Panc1 (cell line): ENCODE results near the gene VSX2. TPM values are rescaled to one million over a fixed set of nuclear protein-coding genes. Genes with fewer than 3 reads are reported as not detected.

Experiments used
- ATAC-seq: fragments of 200-7000 bp; cut with Tn5 transposase; 2 replicates; pipeline ENCODE4 v1.9.1; 2020; ENCODE audit warnings: mild to moderate bottlenecking, moderate library complexity
- BruUV-seq: library from RNA; stranded (reverse); fragments of 400-500 nt; replicated peaks from 2 replicates; lab custom pipeline; 2021; lab: Mats Ljungman, UMichigan
- CTCF ChIA-PET: fragments of 300-600 bp; sonication (Branson Sonifier 250); formaldehyde crosslinking; loops from one replicate; lab custom pipeline; 2022; ENCODE audit warnings: antibody characterized with exemption; lab: Charles Lee
- POLR2A ChIA-PET: fragments of 300-600 bp; sonication (Branson Sonifier 250); formaldehyde crosslinking; loops from one replicate; lab custom pipeline; 2022; ENCODE audit warnings: antibody characterized with exemption; lab: Charles Lee
- DNase-seq: peaks from one replicate; pipeline ENCODE4 v3.0.0-alpha.2; 2010; ENCODE audit warnings: low read depth, low spot score
- H3K27ac ChIP-seq: 2 replicates; pipeline ENCODE4 v1.5.1; 2011; ENCODE audit warnings: mild to moderate bottlenecking, low read length, inconsistent platforms
- H3K27me3 ChIP-seq: fragments of 200-500 bp; sonication (Bioruptor generic); 2 replicates; pipeline ENCODE4 v1.6.0; 2014; ENCODE audit warnings: low read length, inconsistent platforms; ENCODE audit not compliant: control insufficient read depth, insufficient read depth
- H3K36me3 ChIP-seq: fragments of 200-500 bp; sonication (Bioruptor generic); 2 replicates; pipeline ENCODE4 v1.5.1; 2014; ENCODE audit warnings: inconsistent platforms, mild to moderate bottlenecking, low read length, moderate library complexity; ENCODE audit not compliant: control insufficient read depth, insufficient read depth
- H3K4me1 ChIP-seq: 2 replicates; pipeline ENCODE4 v1.5.1; 2011; ENCODE audit warnings: inconsistent platforms, mild to moderate bottlenecking, low read length, moderate library complexity; ENCODE audit not compliant: control insufficient read depth, insufficient read depth
- H3K4me3 ChIP-seq, 2 experiments: 2 replicates each; pipeline ENCODE4 v1.5.1; 2011 to 2012; ENCODE audit warnings: low read depth in 2 of 2, low read length in 2 of 2, mild to moderate bottlenecking in 2 of 2, inconsistent platforms in 1 of 2, moderate library complexity in 1 of 2
- H3K9me3 ChIP-seq: fragments of 200-500 bp; sonication (Bioruptor generic); 2 replicates; pipeline ENCODE4 v1.5.1; 2014; ENCODE audit warnings: low read depth, mild to moderate bottlenecking, inconsistent platforms, low read length, moderate library complexity; ENCODE audit not compliant: control insufficient read depth, insufficient read depth
- CTCF ChIP-seq: fragments of 450-650 bp; IDR thresholded peaks from 2 replicates; pipeline ENCODE4 v1.5.1; 2017; ENCODE audit warnings: mild to moderate bottlenecking
- POLR2AphosphoS5 ChIP-seq: IDR thresholded peaks from 2 replicates; pipeline ENCODE4 v1.6.1; 2012; ENCODE audit warnings: mild to moderate bottlenecking, low read depth, low read length, moderate library complexity
- REST ChIP-seq, 2 experiments: IDR thresholded peaks; 2 replicates each; pipeline ENCODE4 v1.6.1; 2011 to 2012; ENCODE audit warnings: low read depth in 2 of 2, control low read depth in 1 of 2, low read length in 1 of 2, mild to moderate bottlenecking in 1 of 2, moderate library complexity in 1 of 2; ENCODE audit not compliant: insufficient read depth in 1 of 2
- SIN3A ChIP-seq: IDR thresholded peaks from 2 replicates; pipeline ENCODE4 v1.6.1; 2012; ENCODE audit warnings: low read depth, mild to moderate bottlenecking, low read length, moderate library complexity, borderline replicate concordance; ENCODE audit not compliant: insufficient read depth
- TCF7L2 ChIP-seq: IDR thresholded peaks from 2 replicates; pipeline ENCODE4 v1.6.1; 2011; ENCODE audit warnings: mild to moderate bottlenecking, low read depth, low read length, inconsistent platforms
- in situ Hi-C: cut with HindIII; loops from 2 replicates; pipeline ENCODE4 v1.10.0; 2016; ENCODE audit warnings: low sequenced_read_pairs, low pct_unique_long_range_greater_than_20kb
- intact Hi-C: fragments of 100-400 bp; cut with micrococcal nuclease; formaldehyde crosslinking; loops from one replicate; pipeline ENCODE4 v1.10.0; 2022; ENCODE audit not compliant: unreplicated experiment
- total RNA-seq: library from RNA; stranded (reverse); gene quantifications from one replicate; pipeline ENCODE4 v1.2.1, GENCODE V29; 2021; ENCODE audit not compliant: unreplicated experiment

Gene VSX2
- total RNA-seq, 1 experiment from 2014 or later, result not detected

- in situ Hi-C loops (no loop called here), intact Hi-C loops (no loop called here)
- DNase-seq, result no peak
- Histone ChIP-seq H3K4me1 (no peaks in the 10 kb centered on the region), H3K36me3 (no peaks in the 10 kb centered on the region), H3K4me3 (no peak overlapping the region), H3K27me3 (no peaks in the 10 kb centered on the region), H3K27ac (no peak overlapping the region), H3K9me3 (no peaks in the 10 kb centered on the region)
- no peak for TF ChIP-seq CTCF
- ATAC-seq, result no peak
- BruUV-seq, result no TSS peak
- CTCF ChIA-PET, result interaction anchor here (0.6 kb wide), 1 partner anchor 120 kb away, joined by 8 read pairs; no protein-coding TSS in a partner anchor
- POLR2A ChIA-PET, result no interaction called here
These were observed 40.6 kb upstream of the VSX2 start for GRCh38 chr14:74198441-74199234.

GRCh38 chr14:74202113-74202512 is 37.1 kb upstream of the VSX2 start:
- no peaks in the 10 kb centered on the region for H3K4me1 ChIP-seq
- H3K36me3 ChIP-seq, result no peaks in the 10 kb centered on the region
- ChIA-PET POLR2A (interaction anchor here (0.6 kb wide), 1 partner anchor 8 kb away, joined by 6 read pairs; no protein-coding TSS in a partner anchor), CTCF (no interaction called here)
- in situ Hi-C loops, result no loop called here
- no peaks in the 10 kb centered on the region for H3K9me3 ChIP-seq
- no peak overlapping the region for H3K4me3 ChIP-seq
- H3K27ac ChIP-seq, result no peak overlapping the region
- intact Hi-C loops, result no loop called here
- TF ChIP-seq TCF7L2 (no peak), SIN3A (no peak), CTCF (no peak), POLR2AphosphoS5 (no peak), REST (IDR thresholded peaks at IDR 0.05; ENCODE audit: insufficient read depth in 1 of 2, low read depth in 2 of 2, low read length in 1 of 2) (no peak)
- no TSS peak for BruUV-seq
- DNase-seq (no peak), ATAC-seq (no peak)
- H3K27me3 ChIP-seq, result no peaks in the 10 kb centered on the region
